ENCODE data around the gene SH3RF3. TPM values are rescaled to one million over a fixed set of nuclear protein-coding genes. Genes with fewer than 3 reads are reported as not detected.

The SH3RF3 gene
- polyA plus RNA-seq, 1 donor (not counting 4 experiments of a cell fraction or from before 2014, with no cell fraction given), result 0.08 TPM

DNA sequence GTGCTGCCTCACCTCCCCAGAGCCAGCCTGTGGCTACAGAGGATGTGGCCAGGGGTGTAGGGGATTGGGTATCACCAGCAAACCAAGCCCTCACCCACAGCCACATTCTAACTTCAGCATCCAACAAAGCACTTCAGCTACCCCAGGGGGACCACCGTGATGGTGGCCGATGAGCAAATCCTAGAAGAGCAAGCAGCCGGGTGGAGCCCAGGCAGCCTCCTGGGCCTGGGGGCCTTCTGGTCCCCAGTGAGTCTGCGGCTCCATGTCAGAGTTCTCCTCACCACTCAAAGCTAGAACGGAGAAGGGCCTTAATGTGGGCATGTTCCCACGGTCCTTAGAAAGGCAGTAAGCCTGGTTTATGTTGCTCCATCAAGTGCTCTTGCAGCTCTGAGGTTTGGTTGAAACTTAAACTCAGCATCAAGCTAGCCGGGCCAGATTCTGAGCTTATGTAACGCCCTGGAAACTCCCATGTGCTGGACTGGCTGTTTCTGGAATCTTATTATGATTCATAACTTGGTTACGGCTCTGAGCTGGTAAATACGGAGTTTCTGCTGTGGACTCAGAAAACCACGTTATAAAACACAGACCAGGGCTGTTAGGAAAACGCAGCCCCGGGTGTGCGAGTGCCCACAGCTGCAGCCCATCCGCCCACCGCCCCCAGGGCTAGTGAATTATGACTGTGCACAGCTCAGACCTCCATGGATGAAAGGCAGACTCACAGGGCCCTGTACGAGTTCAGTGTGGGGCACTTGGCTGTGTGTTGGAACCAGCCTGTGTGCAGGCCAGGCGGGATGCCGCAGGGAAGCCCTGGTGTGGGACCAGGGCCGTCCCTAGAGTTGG, 385.0 kb downstream of the SH3RF3 start:
- Histone ChIP-seq H3K36me3 (ENCODE audit: control insufficient read depth in 2 of 2, extremely low read depth in 1 of 2, insufficient read depth in 2 of 2, low read length in 2 of 2) (no peaks in the 10 kb centered on the region), H3K4me1 (ENCODE audit: control insufficient read depth, extremely low read depth, insufficient read depth, low read length) (peaks cover 19% of the 10 kb centered on the region), H3K4me3 (ENCODE audit: control insufficient read depth in 2 of 3, extremely low read depth in 1 of 3, insufficient read depth in 2 of 3, low read depth in 1 of 3, low read length in 3 of 3) (no peak overlapping the region), H3K4me2 (ENCODE audit: control insufficient read depth, extremely low read depth, insufficient read depth, low read depth, low read length) (peak overlapping the region; percentile 25), H3K9me1 (ENCODE audit: control insufficient read depth, extremely low read depth, insufficient read depth, low read length) (no peaks in the 10 kb centered on the region), H3K27ac (ENCODE audit: control insufficient read depth, insufficient read depth, low read length) (peak overlapping the region; percentile 37), H4K20me1 (ENCODE audit: control insufficient read depth, extremely low read depth, insufficient read depth, low read length) (no peaks in the 10 kb centered on the region), H3K9me3 (ENCODE audit: control insufficient read depth, low read depth, low read length) (no peaks in the 10 kb centered on the region), H3K9ac (ENCODE audit: control insufficient read depth, extremely low read depth, insufficient read depth, low read length) (peak overlapping the region; percentile 40), H3K79me2 (ENCODE audit: control insufficient read depth, insufficient read depth, low read length) (no peaks in the 10 kb centered on the region), H3K27me3 (ENCODE audit: control insufficient read depth, extremely low read depth, insufficient read depth, low read length) (peaks cover 3% of the 10 kb centered on the region), H2AFZ (ENCODE audit: control insufficient read depth, low read length) (peak overlapping the region; percentile 64)
- dilution Hi-C loops (cut with MboI; ENCODE audit: extremely low pct_ligation_motif_present, low sequenced_read_pairs), result no loop called here
- FAIRE-seq (peak; percentile 79), DNase-seq (ENCODE audit: low read depth, low spot score) (peak; percentile 19)
- TF ChIP-seq EZH2 (IDR thresholded peaks at IDR 0.05; ENCODE audit: low read length), result no peak
- TF ChIP-seq, protein P1, sequence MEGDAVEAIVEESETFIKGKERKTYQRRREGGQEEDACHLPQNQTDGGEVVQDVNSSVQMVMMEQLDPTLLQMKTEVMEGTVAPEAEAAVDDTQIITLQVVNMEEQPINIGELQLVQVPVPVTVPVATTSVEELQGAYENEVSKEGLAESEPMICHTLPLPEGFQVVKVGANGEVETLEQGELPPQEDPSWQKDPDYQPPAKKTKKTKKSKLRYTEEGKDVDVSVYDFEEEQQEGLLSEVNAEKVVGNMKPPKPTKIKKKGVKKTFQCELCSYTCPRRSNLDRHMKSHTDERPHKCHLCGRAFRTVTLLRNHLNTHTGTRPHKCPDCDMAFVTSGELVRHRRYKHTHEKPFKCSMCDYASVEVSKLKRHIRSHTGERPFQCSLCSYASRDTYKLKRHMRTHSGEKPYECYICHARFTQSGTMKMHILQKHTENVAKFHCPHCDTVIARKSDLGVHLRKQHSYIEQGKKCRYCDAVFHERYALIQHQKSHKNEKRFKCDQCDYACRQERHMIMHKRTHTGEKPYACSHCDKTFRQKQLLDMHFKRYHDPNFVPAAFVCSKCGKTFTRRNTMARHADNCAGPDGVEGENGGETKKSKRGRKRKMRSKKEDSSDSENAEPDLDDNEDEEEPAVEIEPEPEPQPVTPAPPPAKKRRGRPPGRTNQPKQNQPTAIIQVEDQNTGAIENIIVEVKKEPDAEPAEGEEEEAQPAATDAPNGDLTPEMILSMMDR (optimal IDR thresholded peaks at IDR 0.05 in 1 of 3, IDR thresholded peaks at IDR 0.05 in 1 of 3, conservative IDR thresholded peaks at IDR 0.05 in 1 of 3; ENCODE audit: extremely low read depth in 1 of 3, insufficient read depth in 2 of 3, low read length in 3 of 3), result no peak

DNA sequence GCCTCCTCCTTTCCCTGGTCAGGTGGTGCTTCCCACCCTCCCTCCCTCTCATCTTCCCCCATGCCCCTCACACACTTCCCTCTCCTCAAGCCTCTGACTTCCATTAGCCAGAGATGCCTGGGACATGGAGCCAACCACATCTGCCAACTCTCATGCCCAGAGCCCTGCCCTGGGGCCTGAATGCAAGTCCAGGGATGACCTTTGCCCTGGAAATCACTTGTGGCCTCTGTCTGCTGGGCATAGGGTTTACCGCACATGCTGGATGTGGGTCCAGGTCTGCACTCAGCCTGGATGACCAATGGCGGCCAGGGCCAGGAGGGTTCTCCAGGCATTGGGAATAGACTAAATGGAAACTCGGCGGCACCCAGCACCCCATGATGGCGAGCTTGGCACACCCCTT, 385.9 kb downstream of the SH3RF3 start:
- H3K9me3 ChIP-seq (ENCODE audit: control insufficient read depth, low read depth, low read length), result no peaks in the 10 kb centered on the region
- H3K9ac ChIP-seq (ENCODE audit: control insufficient read depth, extremely low read depth, insufficient read depth, low read length), result no peak overlapping the region
- H3K4me2 ChIP-seq (ENCODE audit: control insufficient read depth, extremely low read depth, insufficient read depth, low read depth, low read length), result no peak overlapping the region
- dilution Hi-C loops (cut with MboI; ENCODE audit: extremely low pct_ligation_motif_present, low sequenced_read_pairs), result no loop called here
- no peak overlapping the region for H2AFZ ChIP-seq (ENCODE audit: control insufficient read depth, low read length)
- H3K9me1 ChIP-seq (ENCODE audit: control insufficient read depth, extremely low read depth, insufficient read depth, low read length), result no peaks in the 10 kb centered on the region
- TF ChIP-seq, protein P1 (optimal IDR thresholded peaks at IDR 0.05 in 1 of 3, IDR thresholded peaks at IDR 0.05 in 1 of 3, conservative IDR thresholded peaks at IDR 0.05 in 1 of 3; ENCODE audit: extremely low read depth in 1 of 3, insufficient read depth in 2 of 3, low read length in 3 of 3), result no peak
- TF ChIP-seq EZH2 (IDR thresholded peaks at IDR 0.05; ENCODE audit: low read length), result no peak
- FAIRE-seq (no peak), DNase-seq (ENCODE audit: low read depth, low spot score) (no peak)
- peaks cover 3% of the 10 kb centered on the region for H3K27me3 ChIP-seq (ENCODE audit: control insufficient read depth, extremely low read depth, insufficient read depth, low read length)
- H3K4me3 ChIP-seq (ENCODE audit: control insufficient read depth in 2 of 3, extremely low read depth in 1 of 3, insufficient read depth in 2 of 3, low read depth in 1 of 3, low read length in 3 of 3), result no peak overlapping the region
- H3K4me1 ChIP-seq (ENCODE audit: control insufficient read depth, extremely low read depth, insufficient read depth, low read length), result peaks cover 26% of the 10 kb centered on the region
- H3K27ac ChIP-seq (ENCODE audit: control insufficient read depth, insufficient read depth, low read length), result no peak overlapping the region
- H3K36me3 ChIP-seq (ENCODE audit: control insufficient read depth in 2 of 2, extremely low read depth in 1 of 2, insufficient read depth in 2 of 2, low read length in 2 of 2), result no peaks in the 10 kb centered on the region
- no peaks in the 10 kb centered on the region for H3K79me2 ChIP-seq (ENCODE audit: control insufficient read depth, insufficient read depth, low read length)
- H4K20me1 ChIP-seq (ENCODE audit: control insufficient read depth, extremely low read depth, insufficient read depth, low read length), result no peaks in the 10 kb centered on the region

Measured in keratinocyte (primary cell).